Stimulated activated naive B cell treated with anti-CD40 and anti-IgM and Interleukin-4, amounts not matched to agents 10 μg/mL and 1 μg/mL and 100 μg/mL, for 72 hours (primary cell): Measurements from ENCODE around the gene MYL11.
A peak's percentile ranks its signal among the peaks of the same experiment; 100 is the strongest.
"Not testable (repeated sequence)": the region's sequence is repeated elsewhere in the genome, so short reads cannot be mapped to it uniquely, and the experiment has no call there.

Source experiments
- ATAC-seq, 2 donors: fragments of 150-1000 bp; cut with Tn5 transposase; replicated peaks; 2 replicates each; pipeline ENCODE4 v1.10.0; 2021; ENCODE audit warnings: moderate library complexity in 1 of 2
- DNase-seq: peaks from one replicate; pipeline ENCODE4 v3.0.0; 2021
- H3K27ac Mint-ChIP-seq: one replicate; pipeline ENCODE4 v1.8.0; 2022; ENCODE audit warnings: mild to moderate bottlenecking, mixed read lengths
- H3K27me3 Mint-ChIP-seq, 2 donors: one replicate each; pipeline ENCODE4 v1.8.0; 2022; ENCODE audit warnings: mixed read lengths in 2 of 2
- H3K36me3 Mint-ChIP-seq, 2 donors: one replicate each; pipeline ENCODE4 v1.8.0; 2022; ENCODE audit warnings: mixed read lengths in 2 of 2, mild to moderate bottlenecking in 1 of 2
- H3K4me1 Mint-ChIP-seq, 2 donors: one replicate each; pipeline ENCODE4 v1.8.0; 2022; ENCODE audit warnings: mixed read lengths in 2 of 2, mild to moderate bottlenecking in 1 of 2
- H3K4me3 Mint-ChIP-seq, 2 donors: one replicate each; pipeline ENCODE4 v1.8.0; 2022; ENCODE audit warnings: mild to moderate bottlenecking in 2 of 2, mixed read lengths in 2 of 2, moderate library complexity in 1 of 2
- H3K9me3 Mint-ChIP-seq, 2 donors: one replicate each; pipeline ENCODE4 v1.8.0; 2022; ENCODE audit warnings: mixed read lengths in 2 of 2, mild to moderate bottlenecking in 1 of 2

The MYL11 gene

GRCh38 chr16:30381291-30382041 is 6.9 kb downstream of the MYL11 start:
- Mint-ChIP-seq H3K27ac (peak overlapping the region; percentile 98), H3K36me3 (peaks cover 23 to 24% of the 10 kb centered on the region in 2 donors), H3K4me3 (peak overlapping the region; percentile 86 to 90), H3K9me3 (peaks cover 0 to 2% of the 10 kb centered on the region in 2 donors), H3K27me3 (no peaks in the 10 kb centered on the region), H3K4me1 (peaks cover 38 to 72% of the 10 kb centered on the region in 2 donors)
- ATAC-seq: no peak
- DNase-seq: no peak

DNA sequence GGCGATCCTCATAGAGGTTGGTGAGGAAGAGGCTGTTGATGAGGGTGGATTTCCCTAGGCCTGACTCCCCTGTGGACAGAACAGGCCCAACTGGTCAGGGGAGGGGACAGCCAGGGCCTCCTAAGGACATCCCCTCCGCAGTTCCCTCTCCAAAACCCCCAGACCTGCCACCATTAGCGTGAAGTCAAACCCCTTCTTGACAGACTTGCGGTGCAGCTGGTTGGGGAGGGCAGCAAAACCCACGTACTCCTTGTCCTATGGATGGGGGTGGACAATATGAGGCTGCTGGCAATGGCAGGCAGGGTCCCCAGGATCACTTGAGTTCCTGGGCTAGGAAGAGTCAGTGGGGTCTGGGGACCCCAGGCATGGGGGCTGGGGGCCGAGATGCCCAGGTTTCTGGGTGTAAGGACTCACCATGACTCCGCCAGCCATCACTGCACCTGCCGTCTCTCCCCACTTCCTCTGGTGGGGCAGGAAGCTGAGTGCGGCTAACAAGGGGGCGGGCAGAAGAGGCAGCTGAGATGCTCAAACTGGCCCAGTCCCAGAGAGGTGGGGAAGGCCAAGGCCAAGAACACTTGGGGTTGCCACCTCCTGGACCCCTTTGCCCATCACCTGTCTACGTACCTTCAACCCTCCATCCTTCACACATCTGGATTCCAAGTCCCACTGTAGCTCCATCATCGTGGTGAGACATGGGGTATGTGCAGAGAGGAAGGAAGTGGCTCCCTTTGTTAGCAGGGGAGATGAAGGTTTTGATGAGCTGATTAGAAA is 7.7 kb downstream of the MYL11 start, which contains the start of gene SEPTIN1:
TSS of gene SEPTIN1 (minus strand) at position 451 of the 771 bp plus-strand sequence. CDS start at position 432, 19 bp downstream.
- Mint-ChIP-seq H3K9me3 (peaks cover 0 to 2% of the 10 kb centered on the region in 2 donors), H3K36me3 (peaks cover 23 to 24% of the 10 kb centered on the region in 2 donors), H3K4me3 (peak within 1 kb of the TSS; percentile 86 to 90), H3K27ac (peak within 1 kb of the TSS; percentile 98), H3K27me3 (no peaks in the 10 kb centered on the region), H3K4me1 (peaks cover 36 to 66% of the 10 kb centered on the region in 2 donors)
- DNase-seq: peak; percentile 67
- peak; percentile 45 to 47 for ATAC-seq

GRCh38 chr16:30383521-30383920 is 8.9 kb downstream of the MYL11 start:
- Mint-ChIP-seq H3K9me3 (peaks cover 0 to 2% of the 10 kb centered on the region in 2 donors), H3K27me3 (no peaks in the 10 kb centered on the region), H3K27ac (peak overlapping the region; percentile 79), H3K4me3 (peak overlapping the region in 1 of 2 donors; percentile 90), H3K4me1 (peaks cover 32 to 53% of the 10 kb centered on the region in 2 donors), H3K36me3 (peaks cover 19 to 21% of the 10 kb centered on the region in 2 donors)
- ATAC-seq (no peak), DNase-seq (no peak)

- Mint-ChIP-seq H3K36me3 (peaks cover 6 to 17% of the 10 kb centered on the region in 2 donors), H3K27ac (peak overlapping the region; percentile 99), H3K4me1 (peaks cover 18 to 39% of the 10 kb centered on the region in 2 donors), H3K27me3 (no peaks in the 10 kb centered on the region), H3K9me3 (no peaks in the 10 kb centered on the region), H3K4me3 (peak overlapping the region; percentile 90 to 99)
- ATAC-seq (peak in 1 of 2 donors; percentile 1), DNase-seq (no peak)
Measured at GRCh38 chr16:30394592-30395154, 20.1 kb downstream of the MYL11 start.

DNA sequence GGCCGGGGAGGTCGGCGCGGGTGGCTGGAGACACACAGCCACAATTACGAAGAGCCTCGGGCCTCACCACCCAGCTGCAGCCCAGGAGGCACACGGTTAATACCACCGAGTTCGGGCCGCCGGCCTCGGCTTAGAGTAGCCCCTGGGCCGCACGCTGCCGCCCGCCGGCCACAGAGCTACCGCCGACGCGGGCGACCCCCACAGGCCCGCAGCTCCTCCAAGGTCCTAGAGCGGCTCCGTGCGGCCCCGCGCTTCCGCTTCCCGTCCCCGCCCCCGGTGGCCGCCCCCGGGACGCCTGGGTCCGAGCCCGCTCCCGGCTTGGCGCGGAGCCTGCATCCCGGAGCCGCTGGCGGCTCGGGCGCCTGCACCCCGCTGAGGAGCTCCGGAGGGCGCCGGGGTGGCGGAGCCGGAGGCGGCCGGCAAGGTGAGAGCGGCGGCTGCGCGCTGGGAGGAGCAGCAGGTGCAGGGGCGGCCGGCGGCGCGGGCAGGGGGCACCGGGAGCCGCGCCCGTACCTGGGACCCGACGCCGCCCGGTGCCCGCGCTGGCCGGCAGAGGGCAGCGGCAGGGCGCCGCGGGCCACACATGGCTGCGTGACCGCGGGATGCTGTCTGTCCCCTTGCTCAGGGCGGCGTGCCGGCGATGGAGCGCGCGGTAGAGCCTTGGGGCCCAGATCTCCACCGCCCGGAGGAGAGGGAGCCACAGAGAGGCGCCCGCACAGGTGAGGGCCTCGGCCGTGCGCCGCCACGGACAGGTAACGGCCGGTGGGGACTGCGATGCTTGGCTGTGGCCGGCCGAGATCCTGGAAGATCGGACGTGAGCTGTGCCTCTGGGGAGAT is 20.8 kb downstream of the MYL11 start, which contains the start of gene ZNF48:
TSS of gene ZNF48 (plus strand) at position 266 of the 837 bp plus-strand sequence. CDS start at position 641, 375 bp downstream.
- ATAC-seq (peak; percentile 83 to 87), DNase-seq (peak; percentile 69)
- Mint-ChIP-seq H3K27ac (peak within 1 kb of the TSS; percentile 99), H3K27me3 (no peaks in the 10 kb centered on the region), H3K4me1 (peaks cover 21 to 46% of the 10 kb centered on the region in 2 donors), H3K9me3 (no peaks in the 10 kb centered on the region), H3K4me3 (peak within 1 kb of the TSS; percentile 90 to 99), H3K36me3 (peaks cover 6 to 17% of the 10 kb centered on the region in 2 donors)

- H3K27ac Mint-ChIP-seq: peak overlapping the region; percentile 74
- H3K4me1 Mint-ChIP-seq: peaks cover 21 to 53% of the 10 kb centered on the region in 2 donors
- H3K27me3 Mint-ChIP-seq: no peaks in the 10 kb centered on the region
- peaks cover 6 to 17% of the 10 kb centered on the region in 2 donors for H3K36me3 Mint-ChIP-seq
- H3K9me3 Mint-ChIP-seq: no peaks in the 10 kb centered on the region
- ATAC-seq: no peak
- no peak for DNase-seq
- H3K4me3 Mint-ChIP-seq: peak overlapping the region; percentile 90 to 99
Measured at GRCh38 chr16:30395992-30396585, 21.5 kb downstream of the MYL11 start.

- H3K9me3 Mint-ChIP-seq, H3K27me3 Mint-ChIP-seq, DNase-seq, H3K27ac Mint-ChIP-seq, ATAC-seq: not testable (repeated sequence)
- Mint-ChIP-seq H3K36me3 (peaks cover 6 to 17% of the 10 kb centered on the region in 2 donors), H3K4me3 (peak overlapping the region; percentile 27 to 90), H3K4me1 (peaks cover 24 to 58% of the 10 kb centered on the region in 2 donors)
Measured at GRCh38 chr16:30396627-30397026, 22.0 kb downstream of the MYL11 start.

DNA sequence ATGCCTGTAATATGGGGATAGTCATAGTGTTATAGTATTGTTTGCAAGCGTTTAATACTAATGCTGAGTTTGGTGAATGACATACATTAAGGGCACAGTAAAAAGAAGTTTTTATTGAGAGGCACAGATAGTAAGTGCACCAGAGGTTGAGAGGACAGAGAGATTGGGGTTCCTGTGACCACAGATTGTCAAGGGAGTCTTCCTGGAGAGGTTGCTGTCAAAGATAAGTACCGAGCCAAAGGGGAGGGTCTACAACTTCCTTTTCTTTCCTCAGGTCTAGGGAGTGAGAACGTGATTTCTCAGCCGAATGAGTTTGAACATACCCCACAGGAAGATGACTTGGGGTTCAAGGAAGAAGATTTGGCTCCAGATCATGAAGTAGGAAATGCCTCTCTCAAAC is 22.5 kb downstream of the MYL11 start:
- peak overlapping the region; percentile 27 to 90 for H3K4me3 Mint-ChIP-seq
- no peaks in the 10 kb centered on the region for H3K9me3 Mint-ChIP-seq
- H3K36me3 Mint-ChIP-seq: peaks cover 6 to 17% of the 10 kb centered on the region in 2 donors
- peaks cover 25 to 61% of the 10 kb centered on the region in 2 donors for H3K4me1 Mint-ChIP-seq
- H3K27me3 Mint-ChIP-seq: peaks cover 0 to 5% of the 10 kb centered on the region in 2 donors
- ATAC-seq: no peak
- no peak for DNase-seq
- no peak overlapping the region for H3K27ac Mint-ChIP-seq

- H3K27me3 Mint-ChIP-seq: peaks cover 0 to 5% of the 10 kb centered on the region in 2 donors
- DNase-seq (no peak), ATAC-seq (no peak)
- H3K4me3 Mint-ChIP-seq: no peak overlapping the region
- H3K27ac Mint-ChIP-seq: no peak overlapping the region
- no peaks in the 10 kb centered on the region for H3K9me3 Mint-ChIP-seq
- H3K4me1 Mint-ChIP-seq: peaks cover 25 to 63% of the 10 kb centered on the region in 2 donors
- peaks cover 6 to 17% of the 10 kb centered on the region in 2 donors for H3K36me3 Mint-ChIP-seq
Measured at GRCh38 chr16:30397776-30398660, 23.4 kb downstream of the MYL11 start.

- H3K27ac Mint-ChIP-seq: no peak overlapping the region
- no peak for ATAC-seq
Measured at GRCh38 chr16:30398661-30399434, 24.2 kb downstream of the MYL11 start.

GRCh38 chr16:30399435-30400186 is 25.0 kb downstream of the MYL11 start:
- H3K27ac Mint-ChIP-seq: peak overlapping the region; percentile 93
- H3K4me1 Mint-ChIP-seq: peaks cover 23 to 63% of the 10 kb centered on the region in 2 donors
- DNase-seq: no peak
- no peak for ATAC-seq
- H3K27me3 Mint-ChIP-seq: peaks cover 0 to 5% of the 10 kb centered on the region in 2 donors
- no peaks in the 10 kb centered on the region for H3K9me3 Mint-ChIP-seq
- peak overlapping the region; percentile 89 to 93 for H3K4me3 Mint-ChIP-seq
- H3K36me3 Mint-ChIP-seq: peaks cover 6 to 17% of the 10 kb centered on the region in 2 donors

More at GRCh38 chr16:30398661-30399434, 24.2 kb downstream of the MYL11 start:
- Mint-ChIP-seq H3K4me1 (peaks cover 25 to 68% of the 10 kb centered on the region in 2 donors), H3K9me3 (no peaks in the 10 kb centered on the region), H3K27me3 (peaks cover 0 to 5% of the 10 kb centered on the region in 2 donors), H3K36me3 (peaks cover 6 to 17% of the 10 kb centered on the region in 2 donors), H3K4me3 (peak overlapping the region in 1 of 2 donors; percentile 39)
- DNase-seq: no peak
